Neural progenitor cell (in vitro differentiated cells): ENCODE results near the gene ATP5F1E. TPM values are rescaled to one million over a fixed set of nuclear protein-coding genes. Genes with fewer than 3 reads are reported as not detected.

Experiments used
- DNase-seq: peaks from one replicate; pipeline ENCODE4 v3.0.0-alpha.2; 2016; ENCODE audit warnings: low spot score
- H2AFZ ChIP-seq: fragments of 200-600 bp; sonication (generic); replicated peaks from 2 replicates; pipeline ENCODE4 v1.6.1; 2016; ENCODE audit warnings: antibody characterized with exemption
- H3F3A ChIP-seq: fragments of 200-600 bp; sonication (generic); 2 replicates; pipeline ENCODE4 v1.6.1; 2016; ENCODE audit warnings: antibody characterized with exemption, low read depth
- H3K27ac ChIP-seq: fragments of 200-600 bp; sonication (generic); 2 replicates; pipeline ENCODE4 v1.5.1; 2016; ENCODE audit warnings: mild to moderate bottlenecking
- H3K27me3 ChIP-seq: fragments of 200-600 bp; sonication (generic); 2 replicates; pipeline ENCODE4 v1.6.1; 2016; ENCODE audit warnings: mild to moderate bottlenecking, moderate library complexity
- H3K36me3 ChIP-seq: fragments of 200-600 bp; sonication (generic); 2 replicates; pipeline ENCODE4 v1.5.1; 2016
- H3K4me1 ChIP-seq: fragments of 200-600 bp; sonication (generic); 2 replicates; pipeline ENCODE4 v1.6.1; 2016; ENCODE audit warnings: mixed run types
- H3K4me2 ChIP-seq: fragments of 200-600 bp; sonication (generic); 2 replicates; pipeline ENCODE4 v1.6.1; 2016
- H3K4me3 ChIP-seq: fragments of 200-600 bp; sonication (generic); 2 replicates; pipeline ENCODE4 v1.5.1; 2016
- H3K79me2 ChIP-seq: fragments of 200-600 bp; sonication (generic); 2 replicates; pipeline ENCODE4 v1.6.1; 2016; ENCODE audit warnings: low read depth
- H3K9ac ChIP-seq: fragments of 200-600 bp; sonication (generic); 2 replicates; pipeline ENCODE4 v1.6.1; 2016
- H3K9me3 ChIP-seq: fragments of 200-600 bp; sonication (generic); 2 replicates; pipeline ENCODE4 v1.5.1; 2016; ENCODE audit warnings: low read depth
- H4K20me1 ChIP-seq: fragments of 200-600 bp; sonication (generic); 2 replicates; pipeline ENCODE4 v1.6.1; 2016; ENCODE audit warnings: low read depth
- H3K27ac Mint-ChIP-seq: 3 replicates; pipeline ENCODE4 v1.8.0; 2021; ENCODE audit warnings: mixed read lengths
- H3K27me3 Mint-ChIP-seq: 2 replicates; pipeline ENCODE4 v1.8.0; 2022; ENCODE audit warnings: low read depth, mild to moderate bottlenecking, inconsistent platforms, moderate library complexity, mixed read lengths; ENCODE audit not compliant: insufficient read depth
- H3K36me3 Mint-ChIP-seq: 3 replicates; pipeline ENCODE4 v1.8.0; 2021; ENCODE audit warnings: mixed read lengths
- H3K4me1 Mint-ChIP-seq: 3 replicates; pipeline ENCODE4 v1.8.0; 2021; ENCODE audit warnings: mixed read lengths
- H3K4me3 Mint-ChIP-seq: 3 replicates; pipeline ENCODE4 v1.8.0; 2021; ENCODE audit warnings: mild to moderate bottlenecking, moderate library complexity, mixed read lengths
- H3K9me3 Mint-ChIP-seq: 3 replicates; pipeline ENCODE4 v1.8.0; 2020; ENCODE audit warnings: mixed read lengths
- EZH2 ChIP-seq: fragments of 200-600 bp; sonication (generic); IDR thresholded peaks from 2 replicates; pipeline ENCODE4 v1.6.1; 2017; ENCODE audit warnings: antibody characterized with exemption, mild to moderate bottlenecking, moderate library complexity
- EZH2phosphoT487 ChIP-seq: fragments of 200-600 bp; sonication (generic); IDR thresholded peaks from 2 replicates; pipeline ENCODE4 v1.6.1; 2017; ENCODE audit warnings: antibody characterized with exemption
- total RNA-seq: library from RNA; depleted of rRNA; stranded (reverse); fragments of >200 nt; gene quantifications from 2 replicates; pipeline ENCODE4 v1.2.3, GENCODE V29; 2015; ENCODE audit warnings: low replicate concordance
- TF ChIP-seq, protein P1 (sequence below): fragments of 200-600 bp; sonication (generic); IDR thresholded peaks from 2 replicates; pipeline ENCODE4 v1.5.1; 2017; ENCODE audit warnings: antibody characterized with exemption, mild to moderate bottlenecking

The ATP5F1E gene
- total RNA-seq, 1 donor from 2014 or later: 29.7 TPM

DNA sequence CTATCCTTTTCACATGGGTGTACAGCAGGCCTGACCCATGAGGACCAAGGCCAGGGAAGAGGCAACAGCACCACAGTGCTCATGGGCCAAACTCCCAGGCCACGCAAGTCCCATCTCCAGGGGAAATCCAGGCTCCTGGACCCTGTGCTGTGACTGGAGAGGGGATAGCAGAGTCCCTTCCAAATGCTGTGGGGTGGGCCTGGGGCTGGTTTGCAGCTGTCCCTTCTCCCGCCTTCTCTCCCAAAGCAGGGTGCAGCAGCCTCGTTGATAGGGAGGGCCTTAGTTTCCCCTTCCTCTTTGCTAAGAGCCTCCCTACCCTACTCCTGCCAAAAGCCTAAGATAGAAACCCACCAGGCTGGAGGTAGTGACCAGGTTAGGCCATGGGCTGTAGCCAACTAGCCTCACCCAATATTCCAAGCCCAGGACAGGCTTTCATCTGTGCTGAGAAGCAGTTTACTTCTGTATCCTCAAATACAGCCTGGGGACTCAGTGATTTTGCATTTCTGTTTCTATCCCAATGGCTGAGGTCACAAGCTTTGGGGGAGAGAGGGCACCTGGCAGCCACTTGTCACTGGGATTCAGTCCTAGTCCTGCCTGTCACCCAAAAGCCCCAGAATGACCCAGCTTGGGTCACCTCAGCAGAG is 26.5 kb downstream of the ATP5F1E start:
- Mint-ChIP-seq H3K9me3 (no peaks in the 10 kb centered on the region), H3K36me3 (peaks cover 5% of the 10 kb centered on the region), H3K27me3 (peaks cover 9% of the 10 kb centered on the region), H3K4me1 (peaks cover 28% of the 10 kb centered on the region), H3K27ac (no peak overlapping the region), H3K4me3 (peak overlapping the region; percentile 41)
- peak overlapping the region; percentile 88 for H3K4me2 ChIP-seq
- no peak overlapping the region for H3K4me3 ChIP-seq
- no peak overlapping the region for H3K27ac ChIP-seq
- no peak overlapping the region for H3K9ac ChIP-seq
- H3K4me1 ChIP-seq: peaks cover 4% of the 10 kb centered on the region
- no peaks in the 10 kb centered on the region for H3K79me2 ChIP-seq
- TF ChIP-seq EZH2 (no peak), EZH2phosphoT487 (no peak)
- TF ChIP-seq, protein P1, sequence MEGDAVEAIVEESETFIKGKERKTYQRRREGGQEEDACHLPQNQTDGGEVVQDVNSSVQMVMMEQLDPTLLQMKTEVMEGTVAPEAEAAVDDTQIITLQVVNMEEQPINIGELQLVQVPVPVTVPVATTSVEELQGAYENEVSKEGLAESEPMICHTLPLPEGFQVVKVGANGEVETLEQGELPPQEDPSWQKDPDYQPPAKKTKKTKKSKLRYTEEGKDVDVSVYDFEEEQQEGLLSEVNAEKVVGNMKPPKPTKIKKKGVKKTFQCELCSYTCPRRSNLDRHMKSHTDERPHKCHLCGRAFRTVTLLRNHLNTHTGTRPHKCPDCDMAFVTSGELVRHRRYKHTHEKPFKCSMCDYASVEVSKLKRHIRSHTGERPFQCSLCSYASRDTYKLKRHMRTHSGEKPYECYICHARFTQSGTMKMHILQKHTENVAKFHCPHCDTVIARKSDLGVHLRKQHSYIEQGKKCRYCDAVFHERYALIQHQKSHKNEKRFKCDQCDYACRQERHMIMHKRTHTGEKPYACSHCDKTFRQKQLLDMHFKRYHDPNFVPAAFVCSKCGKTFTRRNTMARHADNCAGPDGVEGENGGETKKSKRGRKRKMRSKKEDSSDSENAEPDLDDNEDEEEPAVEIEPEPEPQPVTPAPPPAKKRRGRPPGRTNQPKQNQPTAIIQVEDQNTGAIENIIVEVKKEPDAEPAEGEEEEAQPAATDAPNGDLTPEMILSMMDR: no peak
- DNase-seq: no peak
- H4K20me1 ChIP-seq: peaks cover 6% of the 10 kb centered on the region
- H3F3A ChIP-seq: no peaks in the 10 kb centered on the region
- H2AFZ ChIP-seq: no peak overlapping the region
- H3K36me3 ChIP-seq: no peaks in the 10 kb centered on the region
- no peaks in the 10 kb centered on the region for H3K9me3 ChIP-seq
- H3K27me3 ChIP-seq: peaks cover 11% of the 10 kb centered on the region

DNA sequence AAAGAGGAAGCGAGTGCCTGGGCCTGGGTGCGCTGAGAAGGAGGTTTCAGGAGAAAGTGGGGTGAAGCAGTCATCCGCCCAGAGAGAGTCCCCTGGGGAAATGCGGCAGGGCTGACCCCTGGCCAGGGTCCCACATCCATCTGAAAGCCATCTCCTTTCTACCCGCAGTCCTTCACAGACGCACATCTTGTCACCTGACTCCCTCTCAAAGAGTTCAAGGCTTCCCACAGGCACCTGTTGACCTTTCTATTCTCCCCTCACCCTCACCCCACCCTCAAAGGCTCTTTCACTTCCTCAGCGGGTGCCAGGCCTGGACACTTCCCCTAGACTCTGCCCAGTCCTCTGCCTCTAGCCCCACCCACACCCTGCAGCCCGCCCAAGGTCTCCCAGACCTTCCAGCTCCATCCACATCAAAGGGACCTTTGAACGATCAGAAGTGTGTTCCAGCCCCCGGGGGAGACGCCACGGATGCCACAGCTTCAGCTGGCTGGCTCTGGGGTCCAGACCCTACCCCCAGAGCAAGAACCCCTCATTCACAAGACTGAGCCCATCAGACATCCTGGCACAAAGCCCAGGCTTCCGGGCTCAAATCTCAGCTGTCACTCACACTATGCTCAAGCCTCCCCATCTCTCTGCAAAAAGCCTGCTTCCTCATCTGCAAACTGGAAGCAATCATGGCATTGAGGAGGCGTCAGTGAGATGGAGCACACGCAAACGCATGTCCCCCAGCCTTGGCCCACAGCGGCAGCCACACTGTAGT is 27.2 kb downstream of the ATP5F1E start:
- H3K4me2 ChIP-seq: no peak overlapping the region
- Mint-ChIP-seq H3K27me3 (peaks cover 9% of the 10 kb centered on the region), H3K27ac (no peak overlapping the region), H3K9me3 (no peaks in the 10 kb centered on the region), H3K36me3 (peaks cover 5% of the 10 kb centered on the region), H3K4me1 (peaks cover 21% of the 10 kb centered on the region), H3K4me3 (no peak overlapping the region)
- H3K9ac ChIP-seq: no peak overlapping the region
- no peak for DNase-seq
- H3F3A ChIP-seq: no peaks in the 10 kb centered on the region
- H3K4me1 ChIP-seq: peaks cover 3% of the 10 kb centered on the region
- H3K27me3 ChIP-seq: peaks cover 11% of the 10 kb centered on the region
- no peak overlapping the region for H2AFZ ChIP-seq
- H4K20me1 ChIP-seq: peaks cover 6% of the 10 kb centered on the region
- TF ChIP-seq, protein P1: no peak
- TF ChIP-seq EZH2 (no peak), EZH2phosphoT487 (no peak)
- no peak overlapping the region for H3K27ac ChIP-seq
- H3K9me3 ChIP-seq: no peaks in the 10 kb centered on the region
- H3K36me3 ChIP-seq: no peaks in the 10 kb centered on the region
- H3K79me2 ChIP-seq: no peaks in the 10 kb centered on the region
- H3K4me3 ChIP-seq: no peak overlapping the region

DNA sequence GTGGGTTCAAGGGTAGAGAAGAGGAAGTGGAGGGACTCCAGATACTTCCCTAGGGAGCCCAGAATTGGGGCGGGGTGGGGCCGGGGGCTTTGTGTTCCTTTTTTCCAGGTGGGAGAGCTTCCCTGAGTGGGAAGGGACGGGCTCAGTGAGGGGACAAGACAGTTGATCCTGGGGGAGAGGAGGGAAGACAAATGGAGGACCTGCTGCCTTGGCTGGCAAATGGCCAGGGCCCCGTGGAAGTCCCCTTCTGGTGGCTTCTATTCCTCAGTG is 27.7 kb downstream of the ATP5F1E start:
- Histone ChIP-seq H3K4me3 (no peak overlapping the region), H4K20me1 (peaks cover 6% of the 10 kb centered on the region), H3K9me3 (no peaks in the 10 kb centered on the region), H3K27me3 (peaks cover 11% of the 10 kb centered on the region), H3K9ac (no peak overlapping the region), H2AFZ (no peak overlapping the region), H3F3A (no peaks in the 10 kb centered on the region), H3K36me3 (no peaks in the 10 kb centered on the region), H3K4me2 (no peak overlapping the region), H3K27ac (no peak overlapping the region), H3K79me2 (no peaks in the 10 kb centered on the region), H3K4me1 (peaks cover 3% of the 10 kb centered on the region)
- no peak overlapping the region for H3K27ac Mint-ChIP-seq
- peaks cover 9% of the 10 kb centered on the region for H3K27me3 Mint-ChIP-seq
- H3K4me3 Mint-ChIP-seq: no peak overlapping the region
- H3K4me1 Mint-ChIP-seq: peaks cover 19% of the 10 kb centered on the region
- peaks cover 5% of the 10 kb centered on the region for H3K36me3 Mint-ChIP-seq
- TF ChIP-seq EZH2 (no peak), EZH2phosphoT487 (no peak)
- TF ChIP-seq, protein P1: no peak
- H3K9me3 Mint-ChIP-seq: no peaks in the 10 kb centered on the region
- no peak for DNase-seq
